Astrocyte (in vitro differentiated cells and primary cell): Measurements from ENCODE around the gene DGAT2.

Experiments
- EZH2 ChIP-seq: IDR thresholded peaks from 2 replicates; pipeline ENCODE4 v1.6.1; 2012; ENCODE audit warnings: mild to moderate bottlenecking, low read length, inconsistent platforms; ENCODE audit not compliant: insufficient read depth
- TF ChIP-seq, protein P1 (sequence below): IDR thresholded peaks from 2 replicates; pipeline ENCODE4 v1.5.1; 2011; ENCODE audit warnings: low read depth, mild to moderate bottlenecking, inconsistent platforms, low read length, moderate library complexity; ENCODE audit not compliant: insufficient read depth

DNA sequence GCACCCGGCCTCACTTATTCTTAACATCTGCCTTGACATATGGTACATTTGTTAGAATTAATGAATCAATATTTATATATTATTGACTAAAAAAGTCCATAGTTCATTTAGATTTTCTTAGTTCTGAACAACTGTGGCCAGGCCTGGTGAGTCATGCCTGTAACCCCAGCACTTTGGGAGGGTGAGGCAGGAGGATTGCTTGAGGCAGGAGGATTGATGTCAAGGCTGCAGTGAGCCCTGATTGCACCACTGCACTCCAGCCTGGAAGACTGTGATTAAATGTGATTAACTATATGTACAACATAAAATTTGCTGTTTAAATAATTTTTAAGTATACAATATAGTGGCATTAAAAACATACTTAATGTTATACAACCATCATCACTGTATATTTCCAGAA is 52.1 kb downstream of the DGAT2 start:
- TF ChIP-seq, protein P1, sequence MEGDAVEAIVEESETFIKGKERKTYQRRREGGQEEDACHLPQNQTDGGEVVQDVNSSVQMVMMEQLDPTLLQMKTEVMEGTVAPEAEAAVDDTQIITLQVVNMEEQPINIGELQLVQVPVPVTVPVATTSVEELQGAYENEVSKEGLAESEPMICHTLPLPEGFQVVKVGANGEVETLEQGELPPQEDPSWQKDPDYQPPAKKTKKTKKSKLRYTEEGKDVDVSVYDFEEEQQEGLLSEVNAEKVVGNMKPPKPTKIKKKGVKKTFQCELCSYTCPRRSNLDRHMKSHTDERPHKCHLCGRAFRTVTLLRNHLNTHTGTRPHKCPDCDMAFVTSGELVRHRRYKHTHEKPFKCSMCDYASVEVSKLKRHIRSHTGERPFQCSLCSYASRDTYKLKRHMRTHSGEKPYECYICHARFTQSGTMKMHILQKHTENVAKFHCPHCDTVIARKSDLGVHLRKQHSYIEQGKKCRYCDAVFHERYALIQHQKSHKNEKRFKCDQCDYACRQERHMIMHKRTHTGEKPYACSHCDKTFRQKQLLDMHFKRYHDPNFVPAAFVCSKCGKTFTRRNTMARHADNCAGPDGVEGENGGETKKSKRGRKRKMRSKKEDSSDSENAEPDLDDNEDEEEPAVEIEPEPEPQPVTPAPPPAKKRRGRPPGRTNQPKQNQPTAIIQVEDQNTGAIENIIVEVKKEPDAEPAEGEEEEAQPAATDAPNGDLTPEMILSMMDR, result no peak
- no peak for TF ChIP-seq EZH2
